ENCODE results near the gene RAPGEF2. TPM values are rescaled to one million over a fixed set of nuclear protein-coding genes. Genes with fewer than 3 reads are reported as not detected.
"Not testable (repeated sequence)": the region's sequence is repeated elsewhere in the genome, so short reads cannot be mapped to it uniquely, and the experiment has no call there.

RAPGEF2 gene
- total RNA-seq, 6 experiments from 2014 or later: 22.2 to 36.4 (median 31.5) TPM

- Mint-ChIP-seq H3K9me3 (no peaks in the 10 kb centered on the region), H3K36me3 (ENCODE audit: low read depth) (no peaks in the 10 kb centered on the region), H3K27me3 (ENCODE audit: insufficient read depth) (peaks cover 9% of the 10 kb centered on the region), H3K4me3 (no peak overlapping the region), H3K27ac (no peak overlapping the region), H3K4me1 (ENCODE audit: low read depth) (peaks cover 31% of the 10 kb centered on the region)
- TF ChIP-seq, protein P1, sequence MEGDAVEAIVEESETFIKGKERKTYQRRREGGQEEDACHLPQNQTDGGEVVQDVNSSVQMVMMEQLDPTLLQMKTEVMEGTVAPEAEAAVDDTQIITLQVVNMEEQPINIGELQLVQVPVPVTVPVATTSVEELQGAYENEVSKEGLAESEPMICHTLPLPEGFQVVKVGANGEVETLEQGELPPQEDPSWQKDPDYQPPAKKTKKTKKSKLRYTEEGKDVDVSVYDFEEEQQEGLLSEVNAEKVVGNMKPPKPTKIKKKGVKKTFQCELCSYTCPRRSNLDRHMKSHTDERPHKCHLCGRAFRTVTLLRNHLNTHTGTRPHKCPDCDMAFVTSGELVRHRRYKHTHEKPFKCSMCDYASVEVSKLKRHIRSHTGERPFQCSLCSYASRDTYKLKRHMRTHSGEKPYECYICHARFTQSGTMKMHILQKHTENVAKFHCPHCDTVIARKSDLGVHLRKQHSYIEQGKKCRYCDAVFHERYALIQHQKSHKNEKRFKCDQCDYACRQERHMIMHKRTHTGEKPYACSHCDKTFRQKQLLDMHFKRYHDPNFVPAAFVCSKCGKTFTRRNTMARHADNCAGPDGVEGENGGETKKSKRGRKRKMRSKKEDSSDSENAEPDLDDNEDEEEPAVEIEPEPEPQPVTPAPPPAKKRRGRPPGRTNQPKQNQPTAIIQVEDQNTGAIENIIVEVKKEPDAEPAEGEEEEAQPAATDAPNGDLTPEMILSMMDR (IDR thresholded peaks at IDR 0.05): no peak
- peak; percentile 63 for DNase-seq
Measured at GRCh38 chr4:159069922-159070321, 33.0 kb upstream of the RAPGEF2 start.

DNA sequence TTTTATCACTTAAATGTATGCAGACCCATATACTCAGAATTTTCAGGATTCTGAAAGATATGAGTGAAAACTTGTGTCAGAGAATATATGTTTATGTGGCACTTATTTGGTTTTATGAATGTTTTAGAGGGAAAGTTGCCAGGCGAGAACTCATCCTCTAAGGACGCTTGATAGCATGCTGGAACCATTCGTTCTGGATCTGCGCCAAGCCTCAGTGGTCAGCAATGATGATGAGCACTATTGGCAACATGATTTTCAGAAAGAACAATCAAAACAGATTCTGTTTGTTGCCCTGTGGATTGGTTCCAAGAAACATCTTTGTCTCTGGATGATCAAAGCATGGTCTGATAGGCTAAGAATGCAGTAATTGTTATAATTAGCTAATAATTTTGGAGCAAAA lies 32.1 kb upstream of the RAPGEF2 start:
- DNase-seq: peak; percentile 43
- H3K4me1 Mint-ChIP-seq (ENCODE audit: low read depth): peaks cover 39% of the 10 kb centered on the region
- H3K4me3 Mint-ChIP-seq: peak overlapping the region; percentile 15; the same call in 1 of the 2 replicates
- peaks cover 9% of the 10 kb centered on the region for H3K27me3 Mint-ChIP-seq (ENCODE audit: insufficient read depth)
- TF ChIP-seq, protein P1 (IDR thresholded peaks at IDR 0.05): no peak
- peak overlapping the region; percentile 19; the same call in 1 of the 2 replicates for H3K27ac Mint-ChIP-seq
- no peaks in the 10 kb centered on the region for H3K36me3 Mint-ChIP-seq (ENCODE audit: low read depth)
- H3K9me3 Mint-ChIP-seq: no peaks in the 10 kb centered on the region

- DNase-seq: peak; percentile 10
Measured at GRCh38 chr4:159071178-159071968, 31.5 kb upstream of the RAPGEF2 start.

DNA sequence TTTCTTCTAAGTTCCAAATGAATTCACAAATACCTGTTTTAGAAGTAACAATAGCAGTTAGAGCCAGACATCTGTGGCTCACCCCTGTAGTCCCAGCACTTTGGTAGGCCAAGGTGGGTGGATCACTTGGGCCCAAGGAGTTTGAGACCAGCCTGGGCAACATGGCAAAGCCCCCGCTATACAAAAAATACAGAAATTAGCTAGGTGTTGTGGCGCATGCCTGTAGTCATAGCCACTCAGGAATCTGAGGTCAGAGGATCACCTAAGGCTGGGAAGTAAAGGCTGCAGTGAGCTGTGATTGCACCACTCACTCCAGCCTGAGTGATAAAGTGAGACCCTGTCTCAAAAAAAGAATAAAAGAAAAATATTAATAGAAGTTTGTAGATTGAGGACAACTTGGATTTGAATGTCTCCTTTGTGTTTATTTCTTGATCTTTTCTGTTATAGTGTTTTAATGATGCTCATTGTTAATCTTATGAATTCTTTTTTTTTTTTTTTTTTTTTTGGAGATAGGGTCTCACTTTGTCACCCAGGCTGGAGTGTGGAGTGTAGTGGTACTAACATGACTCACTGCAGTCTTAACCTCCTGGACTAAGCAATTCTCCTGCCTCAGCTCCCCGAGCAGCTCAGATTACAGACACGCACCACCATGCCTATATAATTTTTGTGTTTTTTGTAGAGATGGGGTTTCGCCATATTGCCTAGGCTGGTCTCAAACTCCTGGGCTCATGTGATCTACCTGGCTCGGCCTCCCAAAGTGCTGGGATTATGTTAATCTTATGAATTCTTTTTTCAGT lies 30.7 kb upstream of the RAPGEF2 start:
- H3K9me3 Mint-ChIP-seq: no peaks in the 10 kb centered on the region
- TF ChIP-seq, protein P1 (IDR thresholded peaks at IDR 0.05): no peak
- H3K4me1 Mint-ChIP-seq (ENCODE audit: low read depth): peaks cover 44% of the 10 kb centered on the region
- H3K4me3 Mint-ChIP-seq: no peak overlapping the region
- H3K27ac Mint-ChIP-seq: no peak overlapping the region
- H3K27me3 Mint-ChIP-seq (ENCODE audit: insufficient read depth): peaks cover 9% of the 10 kb centered on the region
- H3K36me3 Mint-ChIP-seq (ENCODE audit: low read depth): no peaks in the 10 kb centered on the region
- DNase-seq: no peak

More at GRCh38 chr4:159071178-159071968, 31.5 kb upstream of the RAPGEF2 start:
- Mint-ChIP-seq H3K27me3 (ENCODE audit: insufficient read depth) (peaks cover 9% of the 10 kb centered on the region), H3K4me3 (peak overlapping the region; percentile 15; the same call in 1 of the 2 replicates), H3K9me3 (no peaks in the 10 kb centered on the region), H3K36me3 (ENCODE audit: low read depth) (no peaks in the 10 kb centered on the region), H3K27ac (peak overlapping the region; percentile 26), H3K4me1 (ENCODE audit: low read depth) (peaks cover 44% of the 10 kb centered on the region)
- TF ChIP-seq, protein P1 (IDR thresholded peaks at IDR 0.05): no peak

DNA sequence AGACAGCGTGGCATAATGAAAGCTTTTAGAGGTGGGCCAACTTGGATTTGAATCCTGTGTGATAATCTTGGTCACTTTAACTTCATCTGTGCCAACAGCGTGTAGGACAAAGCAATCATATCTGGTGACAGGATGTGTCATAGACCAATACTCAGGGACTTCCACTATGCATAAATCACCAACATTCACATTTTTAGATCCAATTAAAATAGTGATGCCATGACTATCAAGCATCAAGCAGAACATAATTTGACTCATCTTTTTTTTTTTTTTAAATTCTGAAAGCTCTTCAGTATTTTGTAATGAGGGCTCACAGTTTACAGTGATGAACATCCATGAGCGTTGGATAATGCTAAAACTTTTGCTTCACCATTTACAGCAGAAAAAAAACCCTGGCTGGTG lies 27.3 kb upstream of the RAPGEF2 start:
- TF ChIP-seq, protein P1 (IDR thresholded peaks at IDR 0.05): no peak
- no peaks in the 10 kb centered on the region for H3K9me3 Mint-ChIP-seq
- DNase-seq: peak; percentile 57

GRCh38 chr4:159077018-159077417 lies 25.9 kb upstream of the RAPGEF2 start:
- H3K4me1 Mint-ChIP-seq (ENCODE audit: low read depth): peaks cover 16% of the 10 kb centered on the region
- not testable (repeated sequence) for DNase-seq; H3K27me3 Mint-ChIP-seq (ENCODE audit: insufficient read depth); H3K27ac Mint-ChIP-seq; H3K9me3 Mint-ChIP-seq; H3K36me3 Mint-ChIP-seq (ENCODE audit: low read depth); H3K4me3 Mint-ChIP-seq

More for the DNA sequence above, 27.3 kb upstream of the RAPGEF2 start:
- H3K4me3 Mint-ChIP-seq: no peak overlapping the region
- peak overlapping the region; percentile 57 for H3K27ac Mint-ChIP-seq
- peaks cover 9% of the 10 kb centered on the region for H3K27me3 Mint-ChIP-seq (ENCODE audit: insufficient read depth)
- H3K4me1 Mint-ChIP-seq (ENCODE audit: low read depth): peaks cover 31% of the 10 kb centered on the region
- no peaks in the 10 kb centered on the region for H3K36me3 Mint-ChIP-seq (ENCODE audit: low read depth)
